NCI-H2227 treated with DMSO at 0.1 percent for 48 hours (cell line): Measurements from ENCODE around the gene ADGRF1.

ENCODE experiments used
- DNase-seq: peaks from one replicate; lab custom pipeline; 2025; lab: John Stamatoyannopoulos, UW

Gene ADGRF1

DNA sequence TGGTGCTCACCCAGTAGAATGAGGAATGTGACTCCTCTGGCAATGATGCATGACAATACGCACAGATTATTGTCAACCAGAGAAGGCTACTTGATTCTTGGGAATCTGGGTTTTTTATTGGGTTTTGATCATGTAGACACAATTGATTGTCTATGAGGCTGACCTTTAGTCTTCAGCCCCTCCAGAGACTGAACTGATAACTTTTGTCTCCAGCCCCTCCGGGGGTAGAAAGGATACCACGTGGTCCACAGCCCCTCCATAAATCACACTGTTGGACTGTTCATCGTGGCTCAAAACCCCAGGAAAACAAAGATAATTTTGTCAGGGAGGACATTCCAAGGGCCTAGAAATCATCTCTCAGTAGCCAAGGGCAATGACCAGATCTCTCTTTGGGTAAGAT, 62.9 kb downstream of the ADGRF1 start:
- no peak for DNase-seq

- no peak for DNase-seq
Measured at GRCh38 chr6:46974786-46975185, 67.3 kb downstream of the ADGRF1 start.

- DNase-seq, result no peak
Measured at GRCh38 chr6:46973029-46973428, 69.1 kb downstream of the ADGRF1 start.

DNA sequence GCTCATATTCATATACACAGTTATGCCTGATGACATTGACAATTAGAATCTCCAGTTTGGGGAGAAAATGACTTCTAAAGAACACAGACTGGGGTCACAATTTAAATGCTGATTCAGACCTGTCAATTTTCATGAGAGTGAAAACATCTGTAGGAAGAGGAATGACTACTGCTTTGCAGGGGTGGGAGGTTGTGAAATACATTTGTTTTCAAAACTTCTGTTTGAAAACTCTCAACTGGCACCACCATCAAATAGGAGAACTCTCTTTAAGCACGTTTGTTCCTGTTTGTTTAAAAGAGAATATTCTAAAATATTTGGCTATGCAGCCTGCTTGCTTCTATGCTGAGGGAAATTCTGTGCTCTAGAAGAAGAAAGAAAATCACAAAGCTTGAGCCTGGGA, 69.6 kb downstream of the ADGRF1 start:
- no peak for DNase-seq

DNA sequence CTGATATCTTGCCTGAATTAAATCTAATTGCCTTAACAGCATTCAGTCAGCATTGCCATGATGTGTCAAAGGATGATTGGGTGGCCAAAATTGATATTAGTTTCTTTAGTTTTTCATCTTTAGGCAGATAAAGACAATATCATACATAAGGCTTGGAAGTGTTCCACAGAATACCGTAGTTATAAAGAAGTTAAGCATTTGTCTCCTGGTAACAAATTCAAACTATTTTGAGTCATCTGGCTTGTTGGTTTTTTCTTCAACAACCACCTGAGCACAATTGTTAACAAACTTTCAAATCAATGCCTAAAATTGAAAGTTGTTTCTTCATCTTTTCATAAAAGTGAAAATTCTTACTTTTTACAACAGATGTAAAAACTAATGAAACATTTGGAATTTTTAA, 72.9 kb downstream of the ADGRF1 start:
- no peak for DNase-seq

GRCh38 chr6:46967826-46968349, 74.2 kb downstream of the ADGRF1 start:
- DNase-seq, result no peak

GRCh38 chr6:46964716-46965519, 77.2 kb downstream of the ADGRF1 start:
- DNase-seq, result no peak

GRCh38 chr6:46963626-46964025, 78.5 kb downstream of the ADGRF1 start:
- DNase-seq, result no peak

- no peak for DNase-seq
Measured at GRCh38 chr6:46963039-46963438, 79.1 kb downstream of the ADGRF1 start.

- DNase-seq, result no peak
Measured at GRCh38 chr6:46961711-46962110, 80.4 kb downstream of the ADGRF1 start.

DNA sequence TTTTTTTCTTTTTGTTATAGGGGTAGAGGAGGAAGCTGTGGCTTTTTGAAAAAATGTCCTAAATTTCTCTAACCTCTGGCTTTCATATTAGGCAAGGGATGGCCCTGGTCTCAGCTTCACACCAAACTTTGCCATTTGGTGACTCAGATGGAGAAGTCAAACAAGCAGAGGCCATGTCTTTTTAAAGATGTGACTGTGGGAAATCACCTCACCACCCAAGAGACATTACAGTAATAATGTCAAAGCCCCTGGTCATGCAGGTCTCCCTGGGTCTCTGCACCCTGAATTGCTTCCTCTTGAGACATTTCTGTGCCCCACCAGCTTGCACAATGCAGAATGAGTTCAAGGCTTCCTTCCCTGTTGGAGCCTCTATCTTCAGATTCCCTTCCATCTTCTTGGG, 80.9 kb downstream of the ADGRF1 start:
- no peak for DNase-seq

GRCh38 chr6:46959419-46959818, 82.7 kb downstream of the ADGRF1 start:
- no peak for DNase-seq

- DNase-seq, result no peak
Measured at GRCh38 chr6:46956409-46956808, 85.7 kb downstream of the ADGRF1 start.

- DNase-seq, result no peak
Measured at GRCh38 chr6:46954837-46955451, 87.2 kb downstream of the ADGRF1 start.

GRCh38 chr6:46953921-46954320, 88.2 kb downstream of the ADGRF1 start:
- DNase-seq, result no peak

DNA sequence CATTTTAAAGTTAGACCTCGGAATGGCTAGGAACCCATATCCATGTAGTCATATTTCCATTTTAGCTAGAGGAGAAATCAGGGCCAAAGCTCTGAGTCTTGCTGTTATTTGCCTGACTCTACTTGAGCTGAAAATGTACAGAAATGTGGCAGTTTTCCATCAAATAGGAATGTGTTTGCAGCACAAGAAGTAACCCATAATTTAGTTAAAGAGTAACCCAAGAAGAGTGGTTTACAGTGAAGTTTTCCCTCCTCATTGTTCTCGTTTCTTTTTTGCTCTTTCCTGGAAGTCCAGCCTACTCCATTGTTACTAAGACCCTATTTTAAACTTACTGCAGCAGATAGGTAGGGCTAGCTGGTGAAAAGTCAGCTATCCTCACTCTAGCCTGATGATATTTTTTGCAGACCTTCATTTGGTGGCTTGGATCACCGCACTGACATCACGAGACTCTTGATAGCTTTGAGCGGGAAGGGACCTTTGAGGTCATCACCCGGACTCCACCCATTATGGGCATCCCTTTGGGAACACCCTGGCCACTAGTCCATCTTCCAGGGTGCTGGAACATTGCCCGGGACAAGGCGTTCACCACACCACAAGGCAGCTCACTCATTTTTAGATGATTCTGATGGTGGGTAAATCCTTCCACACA, 92.4 kb downstream of the ADGRF1 start:
- no peak for DNase-seq

- DNase-seq, result no peak
Measured at GRCh38 chr6:46948699-46949098, 93.4 kb downstream of the ADGRF1 start.
